CD4-positive, alpha-beta T cell treated with Interferon alpha-2 for 1 hour (primary cell): ENCODE data around the gene LY6G6F.
A peak's percentile ranks its signal among the peaks of the same experiment; 100 is the strongest.
"Not testable (repeated sequence)": the region's sequence is repeated elsewhere in the genome, so short reads cannot be mapped to it uniquely, and the experiment has no call there.

Experiments used
- DNase-seq, 2 donors: peaks; one replicate each; pipeline ENCODE4 v3.0.0-alpha.2; 2020 to 2022

Gene LY6G6F

GRCh38 chr6:31702819-31703716 lies 3.6 kb upstream of the LY6G6F start, which contains the start of gene ABHD16A:
Gene ABHD16A (minus strand): TSS chr6:31703324. CDS start chr6:31703281, 43 bp downstream.
- peak; percentile 98 for DNase-seq

- no peak for DNase-seq
Measured at GRCh38 chr6:31705931-31706330, 735 bp upstream of the LY6G6F start.

- DNase-seq: no peak
Measured at GRCh38 chr6:31707701-31708100, 1.0 kb downstream of the LY6G6F start.

GRCh38 chr6:31708224-31708623 lies 1.6 kb downstream of the LY6G6F start:
- no peak for DNase-seq

GRCh38 chr6:31709157-31709556 lies 2.5 kb downstream of the LY6G6F start:
- DNase-seq: not testable (repeated sequence)

GRCh38 chr6:31710523-31711219 lies 4.0 kb downstream of the LY6G6F start:
- DNase-seq: no peak

GRCh38 chr6:31711233-31711632 lies 4.6 kb downstream of the LY6G6F start:
- no peak for DNase-seq

GRCh38 chr6:31712296-31712695 lies 5.6 kb downstream of the LY6G6F start:
- peak; percentile 31 to 33 for DNase-seq

- no peak for DNase-seq
Measured at GRCh38 chr6:31713465-31713864, 6.8 kb downstream of the LY6G6F start.

- DNase-seq: no peak
Measured at GRCh38 chr6:31713991-31714684, 7.5 kb downstream of the LY6G6F start.

GRCh38 chr6:31715022-31715958 lies 8.6 kb downstream of the LY6G6F start, which contains the start of gene LY6G6D:
Gene LY6G6D (plus strand): TSS chr6:31715348. CDS start chr6:31715356, 8 bp downstream.
- DNase-seq: no peak

GRCh38 chr6:31717499-31718222 lies 11.0 kb downstream of the LY6G6F start:
- DNase-seq: no peak

- DNase-seq: no peak
Measured at GRCh38 chr6:31718265-31718664, 11.6 kb downstream of the LY6G6F start.

GRCh38 chr6:31719001-31719400 lies 12.3 kb downstream of the LY6G6F start:
- no peak for DNase-seq

GRCh38 chr6:31720196-31720770 lies 13.6 kb downstream of the LY6G6F start:
- no peak for DNase-seq

- DNase-seq: no peak
Measured at GRCh38 chr6:31721351-31722020, 14.8 kb downstream of the LY6G6F start, which contains the start of gene LY6G6C. Gene LY6G6C (minus strand): TSS chr6:31721746. CDS start chr6:31721679, 67 bp downstream.

- no peak for DNase-seq
Measured at GRCh38 chr6:31722173-31722572, 15.5 kb downstream of the LY6G6F start.

GRCh38 chr6:31723245-31723979 lies 16.7 kb downstream of the LY6G6F start, which contains the start of gene MPIG6B:
Gene MPIG6B (plus strand): TSS chr6:31723373. CDS start chr6:31723384, 11 bp downstream.
- no peak for DNase-seq

- DNase-seq: no peak
Measured at GRCh38 chr6:31723980-31724691, 17.5 kb downstream of the LY6G6F start.
